ENCODE results near the gene USH2A. TPM values are rescaled to one million over a fixed set of nuclear protein-coding genes. Genes with fewer than 3 reads are reported as not detected.
A peak's percentile ranks its signal among the peaks of the same experiment; 100 is the strongest.

The USH2A gene
- total RNA-seq, 2 experiments from 2014 or later = not detected

GRCh38 chr1:216250861-216251260 lies 172.4 kb downstream of the USH2A start:
- ATAC-seq (no peak), DNase-seq (no peak)
- Mint-ChIP-seq H3K9me3 (ENCODE audit: insufficient read depth) (peaks cover 7% of the 10 kb centered on the region), H3K27me3 (ENCODE audit: low read depth) (no peaks in the 10 kb centered on the region), H3K4me3 (no peak overlapping the region), H3K4me1 (ENCODE audit: low read depth) (no peaks in the 10 kb centered on the region), H3K36me3 (ENCODE audit: low read depth) (no peaks in the 10 kb centered on the region), H3K27ac (no peak overlapping the region)
- ChIA-PET CTCF (no interaction called here), POLR2A (no interaction called here)

- CTCF ChIA-PET = no interaction called here
- POLR2A ChIA-PET = no interaction called here
- H3K27ac Mint-ChIP-seq = no peak overlapping the region
- no peak for ATAC-seq
- no peaks in the 10 kb centered on the region for H3K27me3 Mint-ChIP-seq (ENCODE audit: low read depth)
- no peaks in the 10 kb centered on the region for H3K36me3 Mint-ChIP-seq (ENCODE audit: low read depth)
- H3K4me1 Mint-ChIP-seq (ENCODE audit: low read depth) = no peaks in the 10 kb centered on the region
- DNase-seq = no peak
- no peak overlapping the region for H3K4me3 Mint-ChIP-seq
- H3K9me3 Mint-ChIP-seq (ENCODE audit: insufficient read depth) = peaks cover 3% of the 10 kb centered on the region
These were observed 174.6 kb downstream of the USH2A start for GRCh38 chr1:216248628-216249027.

GRCh38 chr1:216247937-216248336 lies 175.3 kb downstream of the USH2A start:
- CTCF ChIA-PET = no interaction called here

GRCh38 chr1:216246577-216247203 lies 176.6 kb downstream of the USH2A start:
- CTCF ChIA-PET = no interaction called here
- Mint-ChIP-seq H3K36me3 (ENCODE audit: low read depth) (no peaks in the 10 kb centered on the region), H3K4me1 (ENCODE audit: low read depth) (no peaks in the 10 kb centered on the region), H3K27me3 (ENCODE audit: low read depth) (no peaks in the 10 kb centered on the region), H3K9me3 (ENCODE audit: insufficient read depth) (no peaks in the 10 kb centered on the region), H3K4me3 (no peak overlapping the region), H3K27ac (no peak overlapping the region)
- POLR2A ChIA-PET = no interaction called here
- no peak for ATAC-seq
- no peak for DNase-seq

More at GRCh38 chr1:216247937-216248336, 175.3 kb downstream of the USH2A start:
- ATAC-seq = no peak
- DNase-seq = no peak
- H3K4me3 Mint-ChIP-seq = no peak overlapping the region
- no peaks in the 10 kb centered on the region for H3K4me1 Mint-ChIP-seq (ENCODE audit: low read depth)
- no peaks in the 10 kb centered on the region for H3K36me3 Mint-ChIP-seq (ENCODE audit: low read depth)
- H3K9me3 Mint-ChIP-seq (ENCODE audit: insufficient read depth) = no peaks in the 10 kb centered on the region
- no peaks in the 10 kb centered on the region for H3K27me3 Mint-ChIP-seq (ENCODE audit: low read depth)
- H3K27ac Mint-ChIP-seq = no peak overlapping the region
- POLR2A ChIA-PET = no interaction called here

GRCh38 chr1:216238844-216239243 lies 184.4 kb downstream of the USH2A start:
- no peak for DNase-seq
- POLR2A ChIA-PET = no interaction called here
- Mint-ChIP-seq H3K9me3 (ENCODE audit: insufficient read depth) (peaks cover 3% of the 10 kb centered on the region), H3K36me3 (ENCODE audit: low read depth) (no peaks in the 10 kb centered on the region), H3K4me1 (ENCODE audit: low read depth) (no peaks in the 10 kb centered on the region), H3K4me3 (no peak overlapping the region), H3K27me3 (ENCODE audit: low read depth) (no peaks in the 10 kb centered on the region), H3K27ac (no peak overlapping the region)
- CTCF ChIA-PET = no interaction called here
- no peak for ATAC-seq

- ATAC-seq = no peak
- CTCF ChIA-PET = no interaction called here
- POLR2A ChIA-PET = no interaction called here
- Mint-ChIP-seq H3K4me3 (no peak overlapping the region), H3K4me1 (ENCODE audit: low read depth) (no peaks in the 10 kb centered on the region), H3K9me3 (ENCODE audit: insufficient read depth) (peaks cover 3% of the 10 kb centered on the region), H3K27me3 (ENCODE audit: low read depth) (no peaks in the 10 kb centered on the region), H3K36me3 (ENCODE audit: low read depth) (no peaks in the 10 kb centered on the region), H3K27ac (no peak overlapping the region)
- DNase-seq = no peak
These were observed 185.2 kb downstream of the USH2A start for GRCh38 chr1:216237927-216238542.

- DNase-seq = no peak
- Mint-ChIP-seq H3K36me3 (ENCODE audit: low read depth) (no peaks in the 10 kb centered on the region), H3K4me3 (no peak overlapping the region), H3K27me3 (ENCODE audit: low read depth) (no peaks in the 10 kb centered on the region), H3K9me3 (ENCODE audit: insufficient read depth) (no peaks in the 10 kb centered on the region), H3K4me1 (ENCODE audit: low read depth) (no peaks in the 10 kb centered on the region), H3K27ac (no peak overlapping the region)
- POLR2A ChIA-PET = no interaction called here
- no peak for ATAC-seq
- CTCF ChIA-PET = no interaction called here
These were observed 199.0 kb downstream of the USH2A start for GRCh38 chr1:216224233-216224632.

- DNase-seq (no peak), ATAC-seq (no peak)
- ChIA-PET POLR2A (no interaction called here), CTCF (no interaction called here)
- no peaks in the 10 kb centered on the region for H3K36me3 Mint-ChIP-seq (ENCODE audit: low read depth)
- H3K4me1 Mint-ChIP-seq (ENCODE audit: low read depth) = no peaks in the 10 kb centered on the region
- no peak overlapping the region for H3K27ac Mint-ChIP-seq
- no peaks in the 10 kb centered on the region for H3K9me3 Mint-ChIP-seq (ENCODE audit: insufficient read depth)
- H3K27me3 Mint-ChIP-seq (ENCODE audit: low read depth) = no peaks in the 10 kb centered on the region
- no peak overlapping the region for H3K4me3 Mint-ChIP-seq
These were observed 199.8 kb downstream of the USH2A start for GRCh38 chr1:216223486-216223885.

GRCh38 chr1:216222288-216222687 lies 201.0 kb downstream of the USH2A start:
- no peak for DNase-seq
- no peak overlapping the region for H3K4me3 Mint-ChIP-seq
- CTCF ChIA-PET = no interaction called here
- POLR2A ChIA-PET = no interaction called here
- H3K27me3 Mint-ChIP-seq (ENCODE audit: low read depth) = no peaks in the 10 kb centered on the region
- no peak for ATAC-seq
- H3K4me1 Mint-ChIP-seq (ENCODE audit: low read depth) = no peaks in the 10 kb centered on the region
- no peak overlapping the region for H3K27ac Mint-ChIP-seq
- no peaks in the 10 kb centered on the region for H3K36me3 Mint-ChIP-seq (ENCODE audit: low read depth)
- no peaks in the 10 kb centered on the region for H3K9me3 Mint-ChIP-seq (ENCODE audit: insufficient read depth)

- ChIA-PET CTCF (interaction anchor here (0.6 to 1.3 kb wide), 6 partner anchors 8 to 582 kb away, joined by 3 to 8 read pairs (median 3); no protein-coding TSS in a partner anchor), POLR2A (no interaction called here)
- Mint-ChIP-seq H3K4me3 (peak overlapping the region; percentile 72), H3K27ac (peak overlapping the region; percentile 54), H3K27me3 (ENCODE audit: low read depth) (no peaks in the 10 kb centered on the region), H3K9me3 (ENCODE audit: insufficient read depth) (no peaks in the 10 kb centered on the region), H3K36me3 (ENCODE audit: low read depth) (no peaks in the 10 kb centered on the region), H3K4me1 (ENCODE audit: low read depth) (no peaks in the 10 kb centered on the region)
- ATAC-seq (peak; percentile 65), DNase-seq (peak; percentile 44)
These were observed 202.0 kb downstream of the USH2A start for GRCh38 chr1:216221260-216221700.

GRCh38 chr1:216216305-216216704 lies 206.9 kb downstream of the USH2A start:
- ChIA-PET CTCF (no interaction called here), POLR2A (no interaction called here)
- H3K4me3 Mint-ChIP-seq = no peak overlapping the region
- H3K27ac Mint-ChIP-seq = no peak overlapping the region
- DNase-seq (no peak), ATAC-seq (no peak)
- H3K27me3 Mint-ChIP-seq (ENCODE audit: low read depth) = no peaks in the 10 kb centered on the region
- H3K36me3 Mint-ChIP-seq (ENCODE audit: low read depth) = no peaks in the 10 kb centered on the region
- no peaks in the 10 kb centered on the region for H3K9me3 Mint-ChIP-seq (ENCODE audit: insufficient read depth)
- H3K4me1 Mint-ChIP-seq (ENCODE audit: low read depth) = no peaks in the 10 kb centered on the region

GRCh38 chr1:216215169-216215568 lies 208.1 kb downstream of the USH2A start:
- Mint-ChIP-seq H3K36me3 (ENCODE audit: low read depth) (no peaks in the 10 kb centered on the region), H3K27ac (no peak overlapping the region), H3K4me1 (ENCODE audit: low read depth) (no peaks in the 10 kb centered on the region), H3K4me3 (no peak overlapping the region), H3K27me3 (ENCODE audit: low read depth) (no peaks in the 10 kb centered on the region), H3K9me3 (ENCODE audit: insufficient read depth) (no peaks in the 10 kb centered on the region)
- ChIA-PET POLR2A (no interaction called here), CTCF (no interaction called here)
- DNase-seq = no peak
- no peak for ATAC-seq

- no peaks in the 10 kb centered on the region for H3K4me1 Mint-ChIP-seq (ENCODE audit: low read depth)
- ChIA-PET POLR2A (no interaction called here), CTCF (interaction anchor here (1.2 kb wide), 1 partner anchor 8 kb away, joined by 3 read pairs; no protein-coding TSS in a partner anchor)
- no peaks in the 10 kb centered on the region for H3K27me3 Mint-ChIP-seq (ENCODE audit: low read depth)
- H3K4me3 Mint-ChIP-seq = no peak overlapping the region
- DNase-seq (no peak), ATAC-seq (no peak)
- no peak overlapping the region for H3K27ac Mint-ChIP-seq
- H3K9me3 Mint-ChIP-seq (ENCODE audit: insufficient read depth) = no peaks in the 10 kb centered on the region
- H3K36me3 Mint-ChIP-seq (ENCODE audit: low read depth) = no peaks in the 10 kb centered on the region
These were observed 210.4 kb downstream of the USH2A start for GRCh38 chr1:216212826-216213225.
